Activated CD4-positive, alpha-beta memory T cell treated with anti-CD3 and anti-CD28 coated beads, Interleukin-2, amount 10 ng/mL, durations not matched to agents 7 days and 5 days (primary cell): ENCODE data around the gene DMD. TPM values are rescaled to one million over a fixed set of nuclear protein-coding genes. Genes with fewer than 3 reads are reported as not detected.

ENCODE experiments used
- CTCF ChIA-PET: fragments of 350-600 bp; sonication (Branson Sonifier 250); formaldehyde crosslinking; loops from one replicate; lab custom pipeline; 2021; ENCODE audit warnings: antibody characterized with exemption, inconsistent platforms; lab: Charles Lee
- POLR2A ChIA-PET: fragments of 350-600 bp; sonication (Branson Sonifier 250); formaldehyde crosslinking; loops from one replicate; lab custom pipeline; 2021; ENCODE audit warnings: antibody characterized with exemption; lab: Charles Lee
- DNase-seq: peaks from one replicate; pipeline ENCODE4 v3.0.0-alpha.2; 2020
- H3K27ac Mint-ChIP-seq: one replicate; pipeline ENCODE4 v1.8.0; 2021; ENCODE audit warnings: mild to moderate bottlenecking, mixed read lengths
- H3K27me3 Mint-ChIP-seq: one replicate; pipeline ENCODE4 v1.8.0; 2021; ENCODE audit warnings: mixed read lengths
- H3K36me3 Mint-ChIP-seq: one replicate; pipeline ENCODE4 v1.8.0; 2021; ENCODE audit warnings: low read depth, mixed read lengths
- H3K4me1 Mint-ChIP-seq: one replicate; pipeline ENCODE4 v1.8.0; 2021; ENCODE audit warnings: mixed read lengths
- H3K4me3 Mint-ChIP-seq: one replicate; pipeline ENCODE4 v1.8.0; 2021; ENCODE audit warnings: mild to moderate bottlenecking, mixed read lengths
- H3K9me3 Mint-ChIP-seq: one replicate; pipeline ENCODE4 v1.8.0; 2021; ENCODE audit warnings: mixed read lengths
- total RNA-seq, 2 experiments: library from RNA; stranded (reverse); gene quantifications; one replicate each; pipeline ENCODE4 v1.2.3, GENCODE V29; 2021

Gene DMD
- total RNA-seq, 2 experiments from 2014 or later, result 1.4 to 1.5 TPM

DNA sequence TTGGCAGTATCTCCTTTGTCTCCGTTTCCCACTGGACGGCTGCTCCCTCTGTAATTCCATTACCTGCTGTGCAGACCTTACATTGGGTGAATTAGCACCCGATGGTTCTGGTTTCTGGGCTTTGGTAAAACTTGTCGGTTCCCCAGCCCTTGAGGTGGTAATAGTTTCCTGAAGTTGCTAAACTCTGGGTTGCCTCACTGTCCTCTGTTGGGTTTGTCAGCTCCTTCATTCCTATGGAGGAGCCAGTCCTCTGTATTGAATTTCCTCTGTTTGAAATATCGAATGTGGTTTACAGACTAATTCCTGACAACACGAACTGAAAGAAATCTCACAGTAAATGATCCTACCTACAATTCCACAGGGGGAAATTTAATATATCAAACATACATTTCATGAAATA lies 1548.2 kb downstream of the DMD start:
- H3K4me3 Mint-ChIP-seq, result no peak overlapping the region
- no peak overlapping the region for H3K27ac Mint-ChIP-seq
- no peaks in the 10 kb centered on the region for H3K36me3 Mint-ChIP-seq

GRCh38 chrX:31661280-31661810 lies 1550.0 kb downstream of the DMD start:
- H3K9me3 Mint-ChIP-seq, result no peaks in the 10 kb centered on the region
- H3K27me3 Mint-ChIP-seq, result no peaks in the 10 kb centered on the region

More for the DNA sequence above, 1548.2 kb downstream of the DMD start:
- Mint-ChIP-seq H3K27me3 (no peaks in the 10 kb centered on the region), H3K9me3 (no peaks in the 10 kb centered on the region), H3K4me1 (no peaks in the 10 kb centered on the region)
- CTCF ChIA-PET, result no interaction called here
- POLR2A ChIA-PET, result no interaction called here
- no peak for DNase-seq

DNA sequence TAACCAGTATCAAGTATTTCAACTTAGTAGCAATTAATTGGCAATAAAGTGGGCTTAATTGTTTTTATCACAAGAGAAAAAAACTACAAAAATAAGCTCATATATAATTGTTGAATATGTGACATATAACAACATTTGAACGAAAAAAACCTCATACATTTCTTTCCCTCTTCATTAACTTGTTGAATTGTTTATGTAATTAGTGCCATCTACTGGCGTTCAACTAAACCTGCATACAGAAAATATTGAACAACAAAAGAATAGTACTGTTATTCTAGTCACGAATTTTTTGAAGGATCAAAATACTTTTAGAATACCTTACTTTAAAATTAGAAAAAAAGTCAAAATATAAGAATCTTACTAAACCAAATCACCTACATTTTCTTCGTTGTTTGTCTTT lies 1553.0 kb downstream of the DMD start:
- ChIA-PET POLR2A (no interaction called here), CTCF (interaction anchor here (1.0 to 2.0 kb wide), 2 partner anchors 620 to 621 kb away, joined by 3 to 5 read pairs; no protein-coding TSS in a partner anchor)
- no peaks in the 10 kb centered on the region for H3K36me3 Mint-ChIP-seq
- no peaks in the 10 kb centered on the region for H3K4me1 Mint-ChIP-seq
- no peak overlapping the region for H3K4me3 Mint-ChIP-seq
- H3K9me3 Mint-ChIP-seq, result no peaks in the 10 kb centered on the region
- no peak for DNase-seq
- H3K27me3 Mint-ChIP-seq, result no peaks in the 10 kb centered on the region
- H3K27ac Mint-ChIP-seq, result no peak overlapping the region

More at GRCh38 chrX:31661280-31661810, 1550.0 kb downstream of the DMD start:
- ChIA-PET CTCF (interaction anchor here (1.3 kb wide), 1 partner anchor 624 kb away, joined by 3 read pairs; no protein-coding TSS in a partner anchor), POLR2A (no interaction called here)
- Mint-ChIP-seq H3K27ac (no peak overlapping the region), H3K36me3 (no peaks in the 10 kb centered on the region), H3K4me1 (no peaks in the 10 kb centered on the region), H3K4me3 (no peak overlapping the region)
- DNase-seq, result no peak

DNA sequence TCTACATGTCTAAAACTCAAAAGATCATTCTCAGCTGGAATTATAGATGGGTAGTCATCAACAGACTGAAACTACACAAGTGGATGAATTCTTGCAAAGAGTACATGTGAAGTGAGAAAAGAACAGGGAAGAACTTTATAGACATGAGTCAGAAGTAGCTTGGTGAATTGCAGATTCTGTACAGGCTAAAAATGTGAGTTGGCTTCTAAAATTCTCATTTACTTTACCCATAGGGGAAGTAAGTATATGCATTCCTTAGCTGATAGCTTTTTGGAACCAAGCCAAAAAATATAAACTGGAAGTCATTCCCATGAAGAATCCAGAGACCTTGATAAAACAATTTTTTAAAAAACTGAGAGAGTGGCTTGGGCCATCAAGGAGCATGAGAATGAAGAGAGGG lies 1555.3 kb downstream of the DMD start:
- H3K4me3 Mint-ChIP-seq, result no peak overlapping the region
- H3K9me3 Mint-ChIP-seq, result no peaks in the 10 kb centered on the region
- no peaks in the 10 kb centered on the region for H3K4me1 Mint-ChIP-seq
- DNase-seq, result no peak
- CTCF ChIA-PET, result interaction anchor here (1.2 kb wide), 1 partner anchor 618 kb away, joined by 4 read pairs; no protein-coding TSS in a partner anchor
- H3K27ac Mint-ChIP-seq, result no peak overlapping the region
- H3K36me3 Mint-ChIP-seq, result no peaks in the 10 kb centered on the region
- no peaks in the 10 kb centered on the region for H3K27me3 Mint-ChIP-seq
- POLR2A ChIA-PET, result no interaction called here

DNA sequence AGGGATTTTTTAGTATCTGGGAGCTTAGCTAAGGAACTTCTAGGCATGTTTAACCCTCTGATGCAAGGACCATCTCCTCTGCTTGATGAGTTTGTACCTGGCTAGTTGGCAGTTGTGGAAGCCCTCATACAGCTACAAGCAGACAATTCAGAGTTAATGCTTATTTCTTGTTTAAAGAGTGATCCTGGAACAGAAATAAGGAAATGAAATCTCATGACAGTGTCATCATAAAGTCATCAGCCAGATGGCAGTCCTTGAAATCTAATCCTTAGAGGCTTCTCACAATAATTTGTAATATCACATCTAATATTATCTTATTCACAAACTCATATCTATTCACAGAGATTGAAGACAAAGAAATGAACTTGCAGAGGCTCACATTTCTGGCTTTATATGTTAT lies 1557.9 kb downstream of the DMD start:
- no peak overlapping the region for H3K27ac Mint-ChIP-seq
- no peak overlapping the region for H3K4me3 Mint-ChIP-seq
- no peak for DNase-seq
- ChIA-PET CTCF (no interaction called here), POLR2A (no interaction called here)
- no peaks in the 10 kb centered on the region for H3K4me1 Mint-ChIP-seq
- no peaks in the 10 kb centered on the region for H3K36me3 Mint-ChIP-seq
- H3K9me3 Mint-ChIP-seq, result no peaks in the 10 kb centered on the region
- H3K27me3 Mint-ChIP-seq, result no peaks in the 10 kb centered on the region

GRCh38 chrX:31652650-31653049 lies 1558.7 kb downstream of the DMD start:
- no peaks in the 10 kb centered on the region for H3K27me3 Mint-ChIP-seq
- DNase-seq, result no peak
- no peaks in the 10 kb centered on the region for H3K9me3 Mint-ChIP-seq
- H3K4me1 Mint-ChIP-seq, result no peaks in the 10 kb centered on the region
- ChIA-PET CTCF (no interaction called here), POLR2A (no interaction called here)
- no peaks in the 10 kb centered on the region for H3K36me3 Mint-ChIP-seq
- no peak overlapping the region for H3K4me3 Mint-ChIP-seq
- H3K27ac Mint-ChIP-seq, result no peak overlapping the region

DNA sequence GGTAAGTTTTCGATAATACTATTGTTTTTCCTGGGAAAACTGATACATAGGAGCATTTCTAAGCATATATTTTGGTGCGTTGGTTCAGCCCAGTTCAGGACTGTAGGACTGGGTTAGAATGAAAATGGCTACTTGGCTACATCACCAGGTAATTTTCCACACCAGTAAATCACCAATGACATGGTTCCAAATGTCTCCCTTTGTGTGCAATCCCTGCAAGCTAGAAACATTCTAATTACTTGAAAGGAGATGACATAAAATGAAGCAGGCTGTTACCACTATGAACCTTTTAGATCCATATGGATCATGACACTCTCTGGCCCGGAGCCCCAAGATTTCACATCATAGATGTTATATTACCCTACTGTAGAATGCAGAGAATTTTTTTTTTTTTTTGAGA lies 1562.1 kb downstream of the DMD start:
- no peaks in the 10 kb centered on the region for H3K4me1 Mint-ChIP-seq
- no peak for DNase-seq
- H3K27ac Mint-ChIP-seq, result no peak overlapping the region
- H3K9me3 Mint-ChIP-seq, result no peaks in the 10 kb centered on the region
- no peaks in the 10 kb centered on the region for H3K36me3 Mint-ChIP-seq
- ChIA-PET POLR2A (no interaction called here), CTCF (interaction anchor here (0.7 kb wide), 1 partner anchor 612 kb away, joined by 4 read pairs; no protein-coding TSS in a partner anchor)
- H3K27me3 Mint-ChIP-seq, result no peaks in the 10 kb centered on the region
- no peak overlapping the region for H3K4me3 Mint-ChIP-seq

GRCh38 chrX:31633349-31633748 lies 1578.0 kb downstream of the DMD start:
- CTCF ChIA-PET, result no interaction called here
- Mint-ChIP-seq H3K27me3 (no peaks in the 10 kb centered on the region), H3K4me3 (no peak overlapping the region), H3K36me3 (no peaks in the 10 kb centered on the region), H3K4me1 (no peaks in the 10 kb centered on the region), H3K27ac (no peak overlapping the region), H3K9me3 (no peaks in the 10 kb centered on the region)
- POLR2A ChIA-PET, result no interaction called here
- DNase-seq, result no peak

DNA sequence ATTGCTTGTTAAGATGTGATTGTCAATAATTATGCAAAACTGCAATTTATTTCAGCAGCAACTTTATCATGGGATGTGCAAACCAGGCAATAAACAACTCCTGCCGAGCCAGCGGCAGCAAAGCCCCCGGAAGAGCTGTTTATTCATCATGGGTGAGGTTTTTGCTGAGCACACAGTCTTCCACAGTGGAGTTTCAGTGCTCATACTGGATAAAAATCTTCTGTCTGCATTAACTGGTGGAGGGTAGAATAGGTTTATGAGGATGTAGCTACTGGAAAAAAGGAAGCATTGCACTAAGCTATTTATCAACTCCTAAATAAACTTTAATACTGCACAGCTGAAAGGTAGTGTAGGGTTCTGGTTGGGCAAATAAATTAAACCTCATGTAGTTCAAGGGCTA lies 1582.2 kb downstream of the DMD start:
- H3K4me3 Mint-ChIP-seq, result no peak overlapping the region

GRCh38 chrX:31609130-31609529 lies 1602.2 kb downstream of the DMD start:
- CTCF ChIA-PET, result no interaction called here
- Mint-ChIP-seq H3K4me1 (no peaks in the 10 kb centered on the region), H3K36me3 (no peaks in the 10 kb centered on the region), H3K27me3 (no peaks in the 10 kb centered on the region), H3K9me3 (no peaks in the 10 kb centered on the region), H3K4me3 (no peak overlapping the region), H3K27ac (no peak overlapping the region)
- POLR2A ChIA-PET, result no interaction called here
- DNase-seq, result no peak

More for the DNA sequence above, 1582.2 kb downstream of the DMD start:
- CTCF ChIA-PET, result no interaction called here
- Mint-ChIP-seq H3K27ac (no peak overlapping the region), H3K27me3 (no peaks in the 10 kb centered on the region), H3K36me3 (no peaks in the 10 kb centered on the region), H3K9me3 (no peaks in the 10 kb centered on the region), H3K4me1 (no peaks in the 10 kb centered on the region)
- no peak for DNase-seq
- POLR2A ChIA-PET, result no interaction called here

- ChIA-PET CTCF (no interaction called here), POLR2A (no interaction called here)
- no peak overlapping the region for H3K27ac Mint-ChIP-seq
- no peak overlapping the region for H3K4me3 Mint-ChIP-seq
- no peaks in the 10 kb centered on the region for H3K9me3 Mint-ChIP-seq
- no peak for DNase-seq
- H3K27me3 Mint-ChIP-seq, result no peaks in the 10 kb centered on the region
- H3K36me3 Mint-ChIP-seq, result no peaks in the 10 kb centered on the region
- H3K4me1 Mint-ChIP-seq, result no peaks in the 10 kb centered on the region
Measured at GRCh38 chrX:31608638-31609037, 1602.7 kb downstream of the DMD start.

GRCh38 chrX:31606771-31607170 lies 1604.6 kb downstream of the DMD start:
- no peak overlapping the region for H3K27ac Mint-ChIP-seq
- H3K4me1 Mint-ChIP-seq, result no peaks in the 10 kb centered on the region
- no peak overlapping the region for H3K4me3 Mint-ChIP-seq
- no peaks in the 10 kb centered on the region for H3K27me3 Mint-ChIP-seq
- ChIA-PET CTCF (no interaction called here), POLR2A (no interaction called here)
- no peaks in the 10 kb centered on the region for H3K9me3 Mint-ChIP-seq
- no peak for DNase-seq
- H3K36me3 Mint-ChIP-seq, result no peaks in the 10 kb centered on the region

DNA sequence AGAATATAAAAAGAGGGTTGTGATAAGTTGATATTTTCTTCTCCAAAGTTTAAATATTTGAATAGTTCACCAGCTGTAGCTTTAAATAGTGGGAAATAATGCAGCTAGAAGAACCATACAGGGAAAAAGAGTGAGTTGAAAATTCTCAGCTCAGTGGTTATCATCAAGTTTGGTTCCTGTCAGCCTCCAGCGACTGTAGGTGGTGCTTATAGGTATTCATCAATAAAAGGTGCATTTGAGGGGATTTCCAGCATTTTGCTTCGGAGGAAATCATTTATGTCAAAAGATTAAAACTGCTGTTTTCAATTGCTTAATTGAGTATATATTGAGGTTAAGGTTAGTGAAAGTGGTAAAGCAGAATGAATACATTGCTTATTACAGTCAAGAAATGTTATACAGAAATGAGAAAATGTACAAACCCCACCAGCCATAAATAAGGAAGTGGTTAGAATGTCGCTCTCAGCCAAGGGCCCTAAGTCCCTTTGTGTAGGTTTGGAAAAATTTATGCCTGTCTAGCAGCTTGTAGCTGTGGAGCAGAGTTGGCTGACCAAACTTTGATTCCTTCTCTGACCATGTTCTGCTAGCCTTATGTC lies 1606.6 kb downstream of the DMD start:
- DNase-seq, result no peak
- POLR2A ChIA-PET, result no interaction called here
- Mint-ChIP-seq H3K27ac (no peak overlapping the region), H3K27me3 (no peaks in the 10 kb centered on the region), H3K9me3 (no peaks in the 10 kb centered on the region), H3K4me3 (no peak overlapping the region), H3K4me1 (no peaks in the 10 kb centered on the region), H3K36me3 (no peaks in the 10 kb centered on the region)
- CTCF ChIA-PET, result no interaction called here
